HepG2 (cell line): Measurements from ENCODE around the gene PRCD. TPM values are rescaled to one million over a fixed set of nuclear protein-coding genes. Genes with fewer than 3 reads are reported as not detected.

Source experiments
- CBX2 ChIP-seq, 2 experiments: fragments of 200-600 bp in 1 of 2; sonication (generic); formaldehyde crosslinking in 1 of 2; IDR thresholded peaks; 2 replicates each; pipeline versions ENCODE4 v1.7.0 to v1.8.1; 2018 to 2022; ENCODE audit warnings: low read depth in 2 of 2, low read length in 1 of 2, mild to moderate bottlenecking in 1 of 2, missing genetic modification reagents in 1 of 2
- CHD2 ChIP-seq: IDR thresholded peaks from 2 replicates; pipeline ENCODE4 v1.6.1; 2011; ENCODE audit warnings: low read depth, low read length, improper control_type of control experiment
- CREB1 ChIP-seq, 2 experiments: fragments of 450-650 bp in 1 of 2; IDR thresholded peaks; 2 replicates each; pipeline ENCODE4 v1.6.1; 2016 to 2017; ENCODE audit warnings: control low read depth in 1 of 2, mild to moderate bottlenecking in 1 of 2, missing compliant biosample characterization in 1 of 2, missing genetic modification characterization in 1 of 2
- FOSL1 ChIP-seq: sonication (generic); formaldehyde crosslinking; IDR thresholded peaks from 2 replicates; pipeline ENCODE4 v1.9.0; 2021; ENCODE audit warnings: missing genetic modification reagents, borderline replicate concordance
- HES4 ChIP-seq: sonication (generic); formaldehyde crosslinking; IDR thresholded peaks from 2 replicates; pipeline ENCODE4 v1.9.0; 2021; ENCODE audit warnings: mild to moderate bottlenecking, missing genetic modification reagents, borderline replicate concordance
- MTA3 ChIP-seq: sonication (generic); formaldehyde crosslinking; IDR thresholded peaks from 2 replicates; pipeline ENCODE4 v1.4.0; 2020; ENCODE audit warnings: missing genetic modification reagents
- NAIF1 ChIP-seq: sonication (generic); formaldehyde crosslinking; IDR thresholded peaks from 2 replicates; pipeline ENCODE4 v1.5.0; 2020; ENCODE audit warnings: mild to moderate bottlenecking, missing genetic modification reagents, borderline replicate concordance
- NFE2L2 ChIP-seq: fragments of 150-350 bp; IDR thresholded peaks from 2 replicates; pipeline ENCODE4 v1.6.1; 2014; ENCODE audit warnings: low read length
- ONECUT2 ChIP-seq: sonication (generic); formaldehyde crosslinking; IDR thresholded peaks from 2 replicates; pipeline ENCODE4 v1.4.0; 2020; ENCODE audit warnings: missing genetic modification reagents
- PATZ1 ChIP-seq: sonication (generic); formaldehyde crosslinking; IDR thresholded peaks from 2 replicates; pipeline ENCODE4 v1.4.0; 2020; ENCODE audit warnings: missing genetic modification reagents
- POLR2A ChIP-seq, 2 experiments: IDR thresholded peaks; 2 replicates each; pipeline ENCODE4 v1.6.1; 2011; ENCODE audit warnings: low read depth in 2 of 2, low read length in 2 of 2, mild to moderate bottlenecking in 1 of 2, moderate library complexity in 1 of 2; ENCODE audit not compliant: insufficient read depth in 1 of 2
- REXO4 ChIP-seq: sonication (generic); formaldehyde crosslinking; IDR thresholded peaks from 2 replicates; pipeline ENCODE4 v1.8.0; 2022; ENCODE audit warnings: missing genetic modification reagents, mild to moderate bottlenecking, borderline replicate concordance
- SIX4 ChIP-seq: sonication (generic); formaldehyde crosslinking; IDR thresholded peaks from 2 replicates; pipeline ENCODE4 v1.4.0; 2020; ENCODE audit warnings: missing genetic modification reagents
- TCF12 ChIP-seq, 2 experiments: fragments of 450-650 bp in 1 of 2; sonication (generic) in 1 of 2; formaldehyde crosslinking in 1 of 2; IDR thresholded peaks; 2 replicates each; pipeline versions ENCODE4 v1.6.1 to v1.8.0; 2017 to 2022; ENCODE audit warnings: antibody characterized with exemption in 1 of 2, mild to moderate bottlenecking in 1 of 2, missing genetic modification reagents in 1 of 2, moderate library complexity in 1 of 2
- ZNF136 ChIP-seq: sonication (generic); formaldehyde crosslinking; IDR thresholded peaks from 2 replicates; pipeline ENCODE4 v1.8.1; 2022; ENCODE audit warnings: low read depth, mild to moderate bottlenecking, moderate library complexity, missing genetic modification reagents
- ZNF512B ChIP-seq: sonication (generic); formaldehyde crosslinking; IDR thresholded peaks from 2 replicates; pipeline ENCODE4 v1.5.1; 2020; ENCODE audit warnings: missing genetic modification reagents, mild to moderate bottlenecking, borderline replicate concordance
- ZNF577 ChIP-seq: sonication (generic); formaldehyde crosslinking; IDR thresholded peaks from 2 replicates; pipeline ENCODE4 v1.4.0; 2020; ENCODE audit warnings: mild to moderate bottlenecking, low read depth, missing genetic modification reagents, borderline replicate concordance
- ZNF709 ChIP-seq: sonication (generic); formaldehyde crosslinking; IDR thresholded peaks from 2 replicates; pipeline ENCODE4 v1.5.0; 2020; ENCODE audit warnings: mild to moderate bottlenecking, missing genetic modification reagents
- ZNF747 ChIP-seq: sonication (generic); formaldehyde crosslinking; IDR thresholded peaks from 2 replicates; pipeline ENCODE4 v1.8.1; 2023; ENCODE audit warnings: missing genetic modification reagents, mild to moderate bottlenecking, borderline replicate concordance
- polyA plus RNA-seq, 8 experiments: library from polyadenylated mRNA; depleted of rRNA in 3 of 8; stranded (reverse) in 7 of 8; unstranded in 1 of 8; fragments of >200 nt; fragmentation: Illumina TruSeq in 4 of 8; extraction: Trizol in 4 of 8; gene quantifications; 2 replicates each; pipeline versions ENCODE4 v1.2.1 to v1.2.3, GENCODE V29; 2011 to 2016; ENCODE audit warnings: low read depth in 4 of 8, missing spikeins in 1 of 8, mixed read lengths in 1 of 8; ENCODE audit not compliant: insufficient read depth in 1 of 8
- total RNA-seq, 5 experiments: library from RNA; depleted of rRNA; stranded (reverse); fragments of >200 nt; fragmentation: Illumina TruSeq; extraction: Trizol; gene quantifications; 2 replicates each; pipeline ENCODE4 v1.2.3, GENCODE V29; 2016; ENCODE audit warnings: low read depth in 1 of 5
- TF ChIP-seq, protein P1 (sequence below): sonication (generic); formaldehyde crosslinking; conservative IDR thresholded peaks from 2 replicates; pipeline ENCODE4 v1.4.0; 2020; ENCODE audit warnings: missing genetic modification reagents

PRCD gene
- total and polyA plus RNA-seq, 2 of the 13 experiments (the other 11 are each of a cell fraction or from before 2014, with no cell fraction given) = 0.51 TPM; not detected in 1

DNA sequence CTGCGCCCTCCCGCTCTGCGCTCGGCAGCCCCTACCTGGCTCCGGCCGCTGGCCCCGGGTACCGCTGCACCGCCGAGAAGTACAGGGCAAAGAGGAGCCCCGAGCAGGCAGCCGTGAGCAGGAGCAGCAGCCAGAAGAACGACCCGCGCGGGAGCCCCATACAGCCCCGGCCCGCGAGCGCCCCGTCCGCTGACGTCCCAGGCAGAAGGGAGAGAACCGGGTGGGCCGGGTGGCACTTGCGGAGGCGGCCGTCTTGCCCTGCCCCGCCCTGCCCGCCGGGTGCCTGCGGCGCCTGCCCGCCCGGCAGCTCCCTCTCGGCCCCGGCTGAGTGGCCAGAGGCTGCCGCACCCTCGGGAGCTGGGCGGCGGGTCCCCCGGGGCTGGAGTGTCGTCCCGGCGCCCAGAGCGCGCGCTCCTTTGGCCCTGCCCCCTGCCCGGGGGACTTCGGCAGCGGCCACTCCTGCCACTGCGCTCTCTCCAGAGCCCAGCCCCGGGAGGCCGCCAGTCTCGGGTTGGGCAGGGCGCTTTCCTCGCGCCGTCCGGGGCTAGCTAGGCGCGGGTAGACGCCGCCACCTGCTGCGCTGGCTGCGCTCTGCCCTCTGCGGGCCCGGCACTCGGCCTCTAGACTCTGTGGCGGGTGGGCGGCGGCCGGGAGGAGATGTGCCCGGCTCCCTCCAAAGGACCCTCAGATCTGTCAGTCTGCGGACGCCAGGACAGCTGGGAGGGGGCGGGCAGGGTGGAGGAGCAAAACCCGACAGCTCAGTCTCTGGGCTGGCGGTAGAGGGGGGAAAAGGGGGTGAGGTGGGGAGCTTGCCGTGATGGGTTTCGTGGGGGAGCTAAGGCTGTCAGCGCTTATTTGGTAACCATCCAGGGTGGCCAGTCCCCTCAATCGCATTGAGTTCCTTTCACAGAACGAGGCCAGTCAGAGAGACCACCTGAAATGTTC lies 46.1 kb downstream of the PRCD start, which contains the start of gene ST6GALNAC2 (continued):
- TF ChIP-seq CBX2 (IDR thresholded peaks at IDR 0.05; ENCODE audit: low read depth, low read length) (no peak), CBX2 (CRISPR knock-in tag; IDR thresholded peaks at IDR 0.05; ENCODE audit: low read depth) (no peak; the same call in 1 of the 2 replicates), PATZ1 (peak; percentile 57; the same call in 1 of the 2 replicates), ZNF512B (CRISPR knock-in tag) (peak; percentile 24; the same call in 1 of the 2 replicates), ONECUT2 (no peak), MTA3 (no peak), ZNF136 (CRISPR knock-in tag) (no peak), CREB1 (IDR thresholded peaks at IDR 0.05) (no peak), CREB1 (CRISPR knock-in tag; IDR thresholded peaks at IDR 0.05) (no peak), ZNF577 (no peak), REXO4 (CRISPR knock-in tag) (no peak), POLR2A (IDR thresholded peaks at IDR 0.05; ENCODE audit: insufficient read depth in 1 of 2, low read depth in 2 of 2, low read length in 2 of 2) (no peak), FOSL1 (CRISPR knock-in tag) (no peak), HES4 (no peak), ZNF747 (CRISPR knock-in tag) (no peak), ZNF709 (CRISPR knock-in tag) (no peak), NAIF1 (CRISPR knock-in tag) (peak; percentile 48; the same call in 1 of the 2 replicates), SIX4 (CRISPR knock-in tag) (no peak), NFE2L2 (no peak), TCF12 (IDR thresholded peaks at IDR 0.05) (no peak), TCF12 (CRISPR knock-in tag; IDR thresholded peaks at IDR 0.05) (no peak), CHD2 (no peak)
- TF ChIP-seq, protein P1, sequence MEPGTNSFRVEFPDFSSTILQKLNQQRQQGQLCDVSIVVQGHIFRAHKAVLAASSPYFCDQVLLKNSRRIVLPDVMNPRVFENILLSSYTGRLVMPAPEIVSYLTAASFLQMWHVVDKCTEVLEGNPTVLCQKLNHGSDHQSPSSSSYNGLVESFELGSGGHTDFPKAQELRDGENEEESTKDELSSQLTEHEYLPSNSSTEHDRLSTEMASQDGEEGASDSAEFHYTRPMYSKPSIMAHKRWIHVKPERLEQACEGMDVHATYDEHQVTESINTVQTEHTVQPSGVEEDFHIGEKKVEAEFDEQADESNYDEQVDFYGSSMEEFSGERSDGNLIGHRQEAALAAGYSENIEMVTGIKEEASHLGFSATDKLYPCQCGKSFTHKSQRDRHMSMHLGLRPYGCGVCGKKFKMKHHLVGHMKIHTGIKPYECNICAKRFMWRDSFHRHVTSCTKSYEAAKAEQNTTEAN (CRISPR knock-in tag) = no peak
